Upper lobe of right lung (tissue), 1 donor: Measurements from ENCODE around the gene SPN. TPM values are rescaled to one million over a fixed set of nuclear protein-coding genes. Genes with fewer than 3 reads are reported as not detected.

ENCODE experiments used
- ATAC-seq: fragments of 200-7000 bp; cut with Tn5 transposase; one replicate; pipeline ENCODE4 v1.9.1; 2020; ENCODE audit warnings: mild to moderate bottlenecking, moderate library complexity
- DNase-seq: peaks from one replicate; pipeline ENCODE4 v3.0.0-alpha.2; 2020
- H3K27ac ChIP-seq: fragments of 200-600 bp; one replicate; pipeline ENCODE4 v1.8.0; 2022
- H3K27me3 ChIP-seq: fragments of 200-600 bp; one replicate; pipeline ENCODE4 v1.8.0; 2022; ENCODE audit warnings: mild to moderate bottlenecking
- H3K36me3 ChIP-seq: fragments of 200-600 bp; one replicate; pipeline ENCODE4 v1.8.0; 2022
- H3K4me1 ChIP-seq: fragments of 200-600 bp; one replicate; pipeline ENCODE4 v1.8.0; 2022
- H3K4me3 ChIP-seq: fragments of 200-600 bp; one replicate; pipeline ENCODE4 v1.8.0; 2022; ENCODE audit warnings: mild to moderate bottlenecking
- H3K9me3 ChIP-seq: fragments of 200-600 bp; one replicate; pipeline ENCODE4 v1.8.0; 2022
- CTCF ChIP-seq: fragments of 200-600 bp; IDR thresholded peaks from one replicate; pipeline ENCODE4 v1.8.0; 2022; ENCODE audit warnings: antibody characterized with exemption
- intact Hi-C: fragments of 100-400 bp; cut with DNase I; formaldehyde crosslinking; loops from one replicate; pipeline ENCODE4 v1.11.0; 2022
- total RNA-seq: library from RNA; stranded (reverse); fragmentation: NEBNext Ultra II Directional; extraction: Animal tissue kit (Norgen Biotek cat#: 25700); gene quantifications from one replicate; pipeline ENCODE4 v1.2.1, GENCODE V29; 2021
- donor health status: DM: no; HTN: yes; CAD: no; lungs with severe emphysema.

SPN gene
- total RNA-seq, 1 donor from 2014 or later, result 70.7 TPM

GRCh38 chr16:29697391-29697790 is 34.3 kb downstream of the SPN start:
- DNase-seq (no peak), ATAC-seq (no peak)
- TF ChIP-seq CTCF, result no peak
- no peak overlapping the region for H3K4me3 ChIP-seq
- H3K4me1 ChIP-seq, result no peaks in the 10 kb centered on the region
- intact Hi-C loops, result loop anchor here (10.0 kb wide), 1 partner anchor 317 kb away; the partner anchor contains the start of gene DOC2A
- no peaks in the 10 kb centered on the region for H3K27me3 ChIP-seq
- no peaks in the 10 kb centered on the region for H3K36me3 ChIP-seq
- H3K27ac ChIP-seq, result no peak overlapping the region
- H3K9me3 ChIP-seq, result no peaks in the 10 kb centered on the region

DNA sequence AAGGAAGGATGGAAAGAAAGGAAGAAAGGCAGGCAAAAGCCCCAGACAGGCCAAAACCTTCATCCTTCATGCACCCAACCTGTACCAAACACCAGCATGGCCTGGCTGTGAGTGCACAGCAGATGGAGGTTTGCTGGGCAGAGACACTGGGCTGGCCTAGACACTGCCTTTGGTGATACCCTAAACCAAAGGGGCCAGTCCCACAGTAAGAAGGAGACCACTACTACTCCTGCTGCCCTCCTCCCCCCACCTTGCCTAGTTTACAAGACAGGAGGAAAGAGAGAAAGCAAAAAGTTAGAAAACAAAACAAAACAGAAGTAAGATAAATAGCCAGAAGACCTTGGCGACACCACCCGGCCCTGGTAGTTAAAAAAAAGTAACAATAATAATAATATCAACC is 35.0 kb downstream of the SPN start:
- no peak for DNase-seq
- Histone ChIP-seq H3K4me1 (no peaks in the 10 kb centered on the region), H3K4me3 (no peak overlapping the region), H3K27me3 (no peaks in the 10 kb centered on the region), H3K27ac (no peak overlapping the region), H3K36me3 (no peaks in the 10 kb centered on the region), H3K9me3 (no peaks in the 10 kb centered on the region)
- TF ChIP-seq CTCF, result no peak
- intact Hi-C loops, result loop anchor here (10.0 kb wide), 1 partner anchor 317 kb away; the partner anchor contains the start of gene DOC2A
- ATAC-seq, result no peak

- intact Hi-C loops, result loop anchor here (10.0 kb wide), 1 partner anchor 316 kb away; the partner anchor contains the start of gene DOC2A
- Histone ChIP-seq H3K4me3 (no peak overlapping the region), H3K27ac (no peak overlapping the region), H3K27me3 (no peaks in the 10 kb centered on the region), H3K4me1 (no peaks in the 10 kb centered on the region), H3K9me3 (no peaks in the 10 kb centered on the region), H3K36me3 (no peaks in the 10 kb centered on the region)
- DNase-seq, result no peak
- ATAC-seq, result no peak
- no peak for TF ChIP-seq CTCF
These were observed 35.7 kb downstream of the SPN start for GRCh38 chr16:29698484-29699323.

DNA sequence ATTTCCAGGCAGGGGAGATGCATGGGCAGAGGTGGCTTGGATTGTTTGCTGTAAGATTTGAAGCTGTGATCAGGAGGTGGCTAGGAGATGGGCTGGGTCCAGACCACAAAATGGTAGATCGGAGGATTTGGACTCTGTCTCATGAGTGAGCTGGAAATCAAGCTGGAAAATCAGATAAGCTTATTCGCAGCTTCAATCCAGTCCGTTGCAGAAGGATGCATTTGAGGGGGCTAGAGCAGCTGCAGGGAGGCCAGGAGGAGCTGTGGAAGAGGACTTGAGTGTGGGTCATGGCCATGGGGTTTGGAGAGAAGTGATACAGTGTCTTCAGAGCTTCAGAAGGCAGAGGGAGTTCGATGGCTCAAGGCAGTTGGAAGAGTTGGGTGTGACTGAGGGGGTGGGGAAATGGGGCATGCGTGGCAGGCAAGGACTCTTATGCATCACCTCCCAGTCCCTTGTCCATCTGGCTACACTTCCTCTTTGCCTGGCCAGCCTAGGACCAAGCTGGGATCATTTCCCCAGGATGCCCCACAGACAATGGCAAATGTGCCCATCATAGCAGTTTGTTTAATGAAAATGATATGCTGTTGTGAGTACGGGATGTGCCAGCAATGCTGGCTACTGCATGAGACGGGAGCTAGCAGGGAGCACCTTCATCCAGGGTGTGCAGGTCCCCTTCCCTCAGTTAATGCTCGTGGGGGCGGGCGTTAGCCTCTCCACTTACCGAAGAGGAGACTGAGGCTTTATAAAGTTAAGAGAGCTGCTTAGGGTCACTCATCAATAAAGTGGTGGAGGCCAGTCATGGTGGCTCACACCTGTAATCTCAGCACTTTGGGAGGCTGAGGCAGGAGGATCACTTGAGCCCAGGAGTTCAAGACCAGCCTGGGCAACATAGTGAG is 36.5 kb downstream of the SPN start:
- no peaks in the 10 kb centered on the region for H3K4me1 ChIP-seq
- ATAC-seq (no peak), DNase-seq (peak; percentile 42)

More for the DNA sequence above, 36.5 kb downstream of the SPN start:
- Histone ChIP-seq H3K4me3 (no peak overlapping the region), H3K27ac (no peak overlapping the region), H3K9me3 (no peaks in the 10 kb centered on the region), H3K36me3 (no peaks in the 10 kb centered on the region), H3K27me3 (no peaks in the 10 kb centered on the region)
- intact Hi-C loops, result loop anchor here (10.0 kb wide), 1 partner anchor 315 kb away; the partner anchor contains the start of gene DOC2A
- no peak for TF ChIP-seq CTCF
